H9 (cell line): ENCODE data around the gene MYBBP1A. TPM values are rescaled to one million over a fixed set of nuclear protein-coding genes. Genes with fewer than 3 reads are reported as not detected.

Source experiments
- DNase-seq: peaks from one replicate; pipeline ENCODE4 v3.0.0-alpha.2; 2017
- H2AFZ ChIP-seq: one replicate; pipeline ENCODE4 v1.6.1; 2013; ENCODE audit warnings: mild to moderate bottlenecking, low read length, control low read depth, moderate library complexity
- H2AK5ac ChIP-seq: 2 replicates; pipeline ENCODE4 v1.6.1; 2013; ENCODE audit warnings: low read length, control low read depth, mixed read lengths; ENCODE audit not compliant: insufficient read length
- H2BK120ac ChIP-seq: one replicate; pipeline ENCODE4 v1.6.1; 2013; ENCODE audit warnings: low read depth, mild to moderate bottlenecking, low read length, control low read depth, inconsistent platforms; ENCODE audit not compliant: poor library complexity, severe bottlenecking
- H2BK12ac ChIP-seq: 2 replicates; pipeline ENCODE4 v1.6.1; 2013; ENCODE audit warnings: low read length, control low read depth, mixed read lengths, low read depth; ENCODE audit not compliant: insufficient read length
- H2BK15ac ChIP-seq: 2 replicates; pipeline ENCODE4 v1.6.1; 2013; ENCODE audit warnings: low read depth, low read length, control low read depth
- H2BK20ac ChIP-seq: one replicate; pipeline ENCODE4 v1.6.1; 2013; ENCODE audit warnings: low read depth, mild to moderate bottlenecking, low read length, control low read depth, inconsistent platforms; ENCODE audit not compliant: poor library complexity, severe bottlenecking
- H2BK5ac ChIP-seq: 2 replicates; pipeline ENCODE4 v1.6.1; 2013; ENCODE audit warnings: low read length, control low read depth, mixed read lengths; ENCODE audit not compliant: insufficient read length
- H3K14ac ChIP-seq: 2 replicates; pipeline ENCODE4 v1.6.1; 2013; ENCODE audit warnings: low read length, control low read depth; ENCODE audit not compliant: insufficient read depth
- H3K18ac ChIP-seq: 2 replicates; pipeline ENCODE4 v1.6.1; 2013; ENCODE audit warnings: low read depth, mild to moderate bottlenecking, mixed read lengths, low read length, control low read depth; ENCODE audit not compliant: insufficient read length
- H3K23ac ChIP-seq: 2 replicates; pipeline ENCODE4 v1.6.1; 2013; ENCODE audit warnings: low read length, control low read depth, mixed read lengths, low read depth; ENCODE audit not compliant: insufficient read length
- H3K23me2 ChIP-seq: 2 replicates; pipeline ENCODE4 v1.6.1; 2013; ENCODE audit warnings: low read depth, mild to moderate bottlenecking, mixed read lengths, low read length, control low read depth; ENCODE audit not compliant: insufficient read length, poor library complexity, severe bottlenecking
- H3K27ac ChIP-seq: 2 replicates; pipeline ENCODE4 v1.5.1; 2013; ENCODE audit warnings: low read length, control low read depth, mixed read lengths, low read depth; ENCODE audit not compliant: insufficient read length
- H3K27me3 ChIP-seq: 2 replicates; pipeline ENCODE4 v1.6.1; 2013; ENCODE audit warnings: low read length, control low read depth, inconsistent platforms; ENCODE audit not compliant: insufficient read depth
- H3K4ac ChIP-seq: 2 replicates; pipeline ENCODE4 v1.6.1; 2013; ENCODE audit warnings: low read depth, mild to moderate bottlenecking, control low read depth, inconsistent platforms, low read length, moderate library complexity
- H3K4me1 ChIP-seq: 2 replicates; pipeline ENCODE4 v1.6.1; 2013; ENCODE audit warnings: low read length, control low read depth, inconsistent platforms; ENCODE audit not compliant: insufficient read depth
- H3K4me2 ChIP-seq: 2 replicates; pipeline ENCODE4 v1.6.1; 2013; ENCODE audit warnings: low read length, control low read depth, mixed read lengths; ENCODE audit not compliant: insufficient read length, insufficient read depth
- H3K56ac ChIP-seq: 2 replicates; pipeline ENCODE4 v1.6.1; 2013; ENCODE audit warnings: low read depth, mild to moderate bottlenecking, mixed read lengths, low read length, control low read depth; ENCODE audit not compliant: insufficient read length
- H3K79me1 ChIP-seq: 2 replicates; pipeline ENCODE4 v1.6.1; 2013; ENCODE audit warnings: low read depth, mild to moderate bottlenecking, moderate library complexity, low read length, control low read depth, inconsistent platforms; ENCODE audit not compliant: insufficient read depth, poor library complexity, severe bottlenecking
- H3K79me2 ChIP-seq: 2 replicates; pipeline ENCODE4 v1.6.1; 2013; ENCODE audit warnings: low read length, control low read depth, inconsistent platforms; ENCODE audit not compliant: insufficient read depth
- H3K9ac ChIP-seq: 2 replicates; pipeline ENCODE4 v1.6.1; 2013; ENCODE audit warnings: low read length, control low read depth, mixed read lengths; ENCODE audit not compliant: insufficient read length; ENCODE audit errors: extremely low read depth
- H3K9me3 ChIP-seq: one replicate; pipeline ENCODE4 v1.6.1; 2013; ENCODE audit warnings: low read depth, low read length, inconsistent platforms; ENCODE audit not compliant: control insufficient read depth
- H3T11ph ChIP-seq: one replicate; pipeline ENCODE4 v1.6.1; 2013; ENCODE audit warnings: mild to moderate bottlenecking, low read length, control low read depth, inconsistent platforms
- H4K20me1 ChIP-seq: one replicate; pipeline ENCODE4 v1.6.1; 2013; ENCODE audit not compliant: control insufficient read depth, insufficient read length, insufficient read depth
- H4K5ac ChIP-seq: 2 replicates; pipeline ENCODE4 v1.6.1; 2013; ENCODE audit warnings: low read depth, mild to moderate bottlenecking, mixed read lengths, low read length, control low read depth; ENCODE audit not compliant: insufficient read length
- H4K8ac ChIP-seq: replicated peaks from 2 replicates; pipeline ENCODE4 v1.6.1; 2013; ENCODE audit warnings: low read length, control low read depth, mixed read lengths, low read depth; ENCODE audit not compliant: insufficient read length
- H4K91ac ChIP-seq: 2 replicates; pipeline ENCODE4 v1.6.1; 2013; ENCODE audit warnings: low read depth, mild to moderate bottlenecking, moderate library complexity, mixed read lengths, low read length, control low read depth; ENCODE audit not compliant: insufficient read length
- H3K27ac Mint-ChIP-seq, 3 experiments: 2 replicates in 2 of 3; 3 replicates in 1 of 3; pipeline ENCODE4 v1.8.0; 2020 to 2021; ENCODE audit warnings: mixed read lengths in 3 of 3, mild to moderate bottlenecking in 1 of 3, moderate library complexity in 1 of 3
- H3K27me3 Mint-ChIP-seq: 2 replicates; pipeline ENCODE4 v1.8.0; 2021; ENCODE audit warnings: low read depth, mild to moderate bottlenecking, moderate library complexity, mixed read lengths
- H3K36me3 Mint-ChIP-seq, 3 experiments: 2 replicates in 2 of 3; 3 replicates in 1 of 3; pipeline ENCODE4 v1.8.0; 2020 to 2021; ENCODE audit warnings: low read depth in 3 of 3, mixed read lengths in 3 of 3; ENCODE audit not compliant: insufficient read depth in 1 of 3
- H3K4me1 Mint-ChIP-seq, 2 experiments: 2 replicates each; pipeline ENCODE4 v1.8.0; 2020; ENCODE audit warnings: mixed read lengths in 2 of 2
- H3K4me3 Mint-ChIP-seq, 2 experiments: 2 replicates in 1 of 2; 3 replicates in 1 of 2; pipeline ENCODE4 v1.8.0; 2020 to 2021; ENCODE audit warnings: mild to moderate bottlenecking in 2 of 2, mixed read lengths in 2 of 2, moderate library complexity in 1 of 2
- H3K9me3 Mint-ChIP-seq, 2 experiments: 2 replicates in 1 of 2; 3 replicates in 1 of 2; pipeline ENCODE4 v1.8.0; 2020; ENCODE audit warnings: mild to moderate bottlenecking in 2 of 2, mixed read lengths in 2 of 2, moderate library complexity in 1 of 2
- CTCF ChIP-seq: fragments of 200-600 bp; sonication (generic); conservative IDR thresholded peaks from 3 replicates; pipeline ENCODE4 v1.8.0; 2021; ENCODE audit warnings: antibody characterized with exemption, mild to moderate bottlenecking
- WGBS: extraction: QIAGEN DNeasy Blood & Tissue Kit; methylation state at CpG from one replicate; pipeline ENCODE4 v1.1.7; 2013; ENCODE audit warnings: missing lambda C conversion rate, low lambda C conversion rate, mixed read lengths; ENCODE audit not compliant: insufficient read length; ENCODE audit errors: extremely low coverage; 5-methylcytosine and 5-hydroxymethylcytosine counted together
- total RNA-seq: library from RNA; stranded (reverse); gene quantifications from 2 replicates; pipeline ENCODE4 v1.2.1, GENCODE V29; 2021

Gene MYBBP1A
- total RNA-seq, 1 experiment from 2014 or later, result 181 TPM

GRCh38 chr17:4497101-4497824 lies 57.9 kb downstream of the MYBBP1A start:
- no peak overlapping the region for H2AK5ac ChIP-seq
- H2BK120ac ChIP-seq, result no peak overlapping the region
- no peak overlapping the region for H3K14ac ChIP-seq
- H3K4me2 ChIP-seq, result no peak overlapping the region
- Mint-ChIP-seq H3K27me3 (peaks cover 68% of the 10 kb centered on the region), H3K4me3 (peak overlapping the region in 1 of 2 experiments; percentile 43; a peak in 2 of 5 replicates), H3K9me3 (no peaks in the 10 kb centered on the region; a peak in 2 of 5 replicates), H3K4me1 (peaks cover 20 to 26% of the 10 kb centered on the region in 2 experiments), H3K27ac (no peak overlapping the region), H3K36me3 (no peaks in the 10 kb centered on the region)
- H4K91ac ChIP-seq, result no peak overlapping the region
- H3K79me1 ChIP-seq, result no peaks in the 10 kb centered on the region
- no peak overlapping the region for H2BK20ac ChIP-seq
- H3K56ac ChIP-seq, result no peak overlapping the region
- H3K27ac ChIP-seq, result no peak overlapping the region
- no peak overlapping the region for H2BK15ac ChIP-seq
- H4K20me1 ChIP-seq, result peaks cover 3% of the 10 kb centered on the region
- H3K9me3 ChIP-seq, result no peaks in the 10 kb centered on the region
- H3K79me2 ChIP-seq, result no peaks in the 10 kb centered on the region
- H3K18ac ChIP-seq, result no peak overlapping the region
- no peak overlapping the region for H3T11ph ChIP-seq
- H4K5ac ChIP-seq, result no peak overlapping the region
- H3K4ac ChIP-seq, result no peak overlapping the region
- no peak overlapping the region for H2AFZ ChIP-seq
- WGBS, result no CpG with 5 or more reads among the region's 23 CpGs
- peaks cover 11% of the 10 kb centered on the region for H3K23me2 ChIP-seq
- H3K27me3 ChIP-seq, result peaks cover 22% of the 10 kb centered on the region
- DNase-seq, result no peak
- H2BK5ac ChIP-seq, result no peak overlapping the region
- H2BK12ac ChIP-seq, result no peak overlapping the region
- H4K8ac ChIP-seq, result no peak overlapping the region
- no peaks in the 10 kb centered on the region for H3K4me1 ChIP-seq
- H3K9ac ChIP-seq, result no peak overlapping the region
- TF ChIP-seq CTCF, result no peak
- no peak overlapping the region for H3K23ac ChIP-seq
